Measurements from ENCODE around the gene N4BP3.

- TF ChIP-seq CTCF (IDR thresholded peaks at IDR 0.05) (no peak), POLR2A (IDR thresholded peaks at IDR 0.05) (no peak), EP300 (IDR thresholded peaks at IDR 0.05) (no peak), POLR2AphosphoS5 (IDR thresholded peaks at IDR 0.05) (no peak)
Observed at GRCh38 chr5:178071108-178071507, 42.2 kb upstream of the N4BP3 start.

All from upper lobe of left lung (tissue), 4 donors.